Common myeloid progenitor, CD34-positive (primary cell): ENCODE data around the gene CAMK1D.

ENCODE experiments used
- CTCF ChIA-PET: fragments of 350-600 bp; sonication (Branson Sonifier 250); formaldehyde crosslinking; loops from one replicate; lab custom pipeline; 2021; ENCODE audit warnings: antibody characterized with exemption; lab: Charles Lee
- POLR2A ChIA-PET: fragments of 350-600 bp; sonication (Branson Sonifier 250); formaldehyde crosslinking; loops from one replicate; lab custom pipeline; 2021; ENCODE audit warnings: antibody characterized with exemption; lab: Charles Lee
- DNase-seq, 3 donors: peaks; one replicate each; pipeline versions ENCODE4 v3.0.0 to v3.0.0-alpha.2; 2013
- H3K27ac ChIP-seq, 2 experiments: 1 replicate in 1 of 2; 2 replicates in 1 of 2; pipeline ENCODE4 v1.7.0; 2013; ENCODE audit warnings: inconsistent platforms in 2 of 2, low read length in 2 of 2, mild to moderate bottlenecking in 2 of 2, low read depth in 1 of 2, moderate library complexity in 1 of 2; ENCODE audit not compliant: severe bottlenecking in 2 of 2, insufficient read depth in 1 of 2, poor library complexity in 1 of 2
- H3K27me3 ChIP-seq, 5 experiments: replicated peaks in 2 of 5; 1 replicate in 3 of 5; 2 replicates in 2 of 5; pipeline versions ENCODE4 v1.6.1 to v1.7.0; 2013; ENCODE audit warnings: low read length in 4 of 5, mild to moderate bottlenecking in 2 of 5, moderate library complexity in 2 of 5, inconsistent platforms in 1 of 5; ENCODE audit not compliant: insufficient read depth in 5 of 5, control insufficient read depth in 4 of 5
- H3K36me3 ChIP-seq, 4 experiments: 1 replicate in 2 of 4; 2 replicates in 2 of 4; pipeline versions ENCODE4 v1.6.1 to v1.7.0; 2013; ENCODE audit warnings: low read length in 3 of 4, control low read depth in 1 of 4, mild to moderate bottlenecking in 1 of 4; ENCODE audit not compliant: control insufficient read depth in 4 of 4, insufficient read depth in 4 of 4
- H3K4me1 ChIP-seq, 4 experiments: 1 replicate in 3 of 4; 2 replicates in 1 of 4; pipeline versions ENCODE4 v1.6.1 to v1.7.1; 2013; ENCODE audit warnings: low read length in 3 of 4, mild to moderate bottlenecking in 3 of 4, control low read depth in 1 of 4, inconsistent platforms in 1 of 4, moderate library complexity in 1 of 4; ENCODE audit not compliant: control insufficient read depth in 4 of 4, insufficient read depth in 4 of 4; ENCODE audit errors: control extremely low read depth in 1 of 4
- H3K4me3 ChIP-seq, 7 experiments: 1 replicate in 4 of 7; 2 replicates in 3 of 7; pipeline versions ENCODE4 v1.5.1 to v1.7.0; 2013; ENCODE audit warnings: mild to moderate bottlenecking in 7 of 7, low read length in 6 of 7, moderate library complexity in 6 of 7, inconsistent platforms in 2 of 7, low read depth in 2 of 7, control low read depth in 1 of 7; ENCODE audit not compliant: insufficient read depth in 4 of 7, control insufficient read depth in 1 of 7; ENCODE audit errors: extremely low read depth in 1 of 7
- H3K9me3 ChIP-seq, 5 experiments: 1 replicate in 4 of 5; 2 replicates in 1 of 5; pipeline versions ENCODE4 v1.6.1 to v1.7.1; 2013; ENCODE audit warnings: low read length in 4 of 5, mild to moderate bottlenecking in 2 of 5, inconsistent platforms in 1 of 5, low read depth in 1 of 5, moderate library complexity in 1 of 5; ENCODE audit not compliant: control insufficient read depth in 4 of 5, insufficient read depth in 2 of 5; ENCODE audit errors: control extremely low read depth in 1 of 5
- WGBS: methylation state at CpG from one replicate; pipeline ENCODE4 v1.1.5; 2013; ENCODE audit not compliant: insufficient coverage; 5-methylcytosine and 5-hydroxymethylcytosine counted together

Gene CAMK1D

GRCh38 chr10:12603766-12604470 lies 254.6 kb downstream of the CAMK1D start:
- Histone ChIP-seq H3K4me3 (no peak overlapping the region), H3K27me3 (no peaks in the 10 kb centered on the region), H3K4me1 (peaks cover 0 to 21% (median 11%) of the 10 kb centered on the region in 4 experiments), H3K36me3 (peaks cover 0 to 2% (median 0%) of the 10 kb centered on the region in 4 experiments), H3K27ac (no peak overlapping the region), H3K9me3 (no peaks in the 10 kb centered on the region)
- ChIA-PET CTCF (no interaction called here), POLR2A (no interaction called here)
- DNase-seq, result no peak
- 90% methylated on average over 9 of the region's 11 CpGs for WGBS

GRCh38 chr10:12605580-12606405 lies 256.4 kb downstream of the CAMK1D start:
- H3K4me1 ChIP-seq, result peaks cover 0 to 21% (median 11%) of the 10 kb centered on the region in 4 experiments
- H3K36me3 ChIP-seq, result no peaks in the 10 kb centered on the region
- ChIA-PET POLR2A (no interaction called here), CTCF (no interaction called here)
- peak overlapping the region in 4 of 7 experiments; percentile 8 to 70 (median 54) for H3K4me3 ChIP-seq
- no peaks in the 10 kb centered on the region for H3K9me3 ChIP-seq
- H3K27ac ChIP-seq, result peak overlapping the region; percentile 43 to 67
- H3K27me3 ChIP-seq, result no peaks in the 10 kb centered on the region
- WGBS, result 34% methylated on average over 22 of the region's 27 CpGs
- peak; percentile 55 to 82 (median 78) for DNase-seq

- H3K4me3 ChIP-seq, result peak overlapping the region in 1 of 7 experiments; percentile 70
- no peaks in the 10 kb centered on the region for H3K36me3 ChIP-seq
- ChIA-PET CTCF (no interaction called here), POLR2A (no interaction called here)
- no peaks in the 10 kb centered on the region for H3K9me3 ChIP-seq
- H3K27ac ChIP-seq, result peak overlapping the region in 1 of 2 experiments; percentile 67
- peaks cover 0 to 21% (median 11%) of the 10 kb centered on the region in 4 experiments for H3K4me1 ChIP-seq
- no peak for DNase-seq
- no peaks in the 10 kb centered on the region for H3K27me3 ChIP-seq
- WGBS, result 79% methylated on average over 11 of the region's 12 CpGs
These were observed 257.1 kb downstream of the CAMK1D start for GRCh38 chr10:12606461-12606860.

GRCh38 chr10:12608761-12609160 lies 259.4 kb downstream of the CAMK1D start:
- no peak for DNase-seq
- no peaks in the 10 kb centered on the region for H3K9me3 ChIP-seq
- H3K27me3 ChIP-seq, result no peaks in the 10 kb centered on the region
- H3K4me1 ChIP-seq, result peaks cover 0 to 19% (median 11%) of the 10 kb centered on the region in 4 experiments
- H3K36me3 ChIP-seq, result no peaks in the 10 kb centered on the region
- CTCF ChIA-PET, result interaction anchor here (1.9 kb wide), 1 partner anchor 12 kb away, joined by 4 read pairs; no protein-coding TSS in a partner anchor
- WGBS, result 92% methylated on average over 6 of the region's 6 CpGs
- POLR2A ChIA-PET, result no interaction called here
- no peak overlapping the region for H3K4me3 ChIP-seq
- H3K27ac ChIP-seq, result no peak overlapping the region

- ChIA-PET POLR2A (no interaction called here), CTCF (interaction anchor here (1.9 kb wide), 1 partner anchor 13 kb away, joined by 4 read pairs; no protein-coding TSS in a partner anchor)
- H3K4me3 ChIP-seq, result no peak overlapping the region
- WGBS, result 88% methylated on average over 7 of the region's 7 CpGs
- H3K27me3 ChIP-seq, result no peaks in the 10 kb centered on the region
- H3K9me3 ChIP-seq, result no peaks in the 10 kb centered on the region
- no peaks in the 10 kb centered on the region for H3K36me3 ChIP-seq
- no peak overlapping the region for H3K27ac ChIP-seq
- peaks cover 0 to 19% (median 11%) of the 10 kb centered on the region in 4 experiments for H3K4me1 ChIP-seq
- DNase-seq, result no peak
These were observed 260.1 kb downstream of the CAMK1D start for GRCh38 chr10:12609435-12609834.

GRCh38 chr10:12613136-12613535 lies 263.8 kb downstream of the CAMK1D start:
- Histone ChIP-seq H3K27ac (no peak overlapping the region), H3K36me3 (no peaks in the 10 kb centered on the region), H3K9me3 (no peaks in the 10 kb centered on the region), H3K4me3 (no peak overlapping the region), H3K4me1 (peaks cover 0 to 6% (median 5%) of the 10 kb centered on the region in 4 experiments), H3K27me3 (no peaks in the 10 kb centered on the region)
- ChIA-PET CTCF (no interaction called here), POLR2A (no interaction called here)
- no peak for DNase-seq
- whole genome bisulfite sequencing, result 91% methylated on average over 5 of the region's 5 CpGs
